Activated CD8-positive, alpha-beta T cell treated with anti-CD3 and anti-CD28 coated beads for 36 hours (primary cell): ENCODE data around the gene TAB3. TPM values are rescaled to one million over a fixed set of nuclear protein-coding genes. Genes with fewer than 3 reads are reported as not detected.

Experiments used
- ATAC-seq: fragments of 200-7000 bp; cut with Tn5 transposase; one replicate; pipeline ENCODE4 v1.10.0; 2021; ENCODE audit warnings: mild to moderate bottlenecking, moderate library complexity
- CTCF ChIA-PET: fragments of 350-600 bp; sonication (Branson Sonifier 250); formaldehyde crosslinking; loops from one replicate; lab custom pipeline; 2021; ENCODE audit warnings: antibody characterized with exemption; lab: Charles Lee
- POLR2A ChIA-PET: fragments of 350-600 bp; sonication (Branson Sonifier 250); formaldehyde crosslinking; loops from one replicate; lab custom pipeline; 2021; ENCODE audit warnings: antibody characterized with exemption; lab: Charles Lee
- DNase-seq: peaks from one replicate; pipeline ENCODE4 v3.0.0-alpha.2; 2020
- H3K27ac Mint-ChIP-seq: one replicate; pipeline ENCODE4 v1.8.0; 2021; ENCODE audit warnings: mild to moderate bottlenecking, mixed read lengths
- H3K27me3 Mint-ChIP-seq: one replicate; pipeline ENCODE4 v1.8.0; 2021; ENCODE audit warnings: mixed read lengths
- H3K36me3 Mint-ChIP-seq: one replicate; pipeline ENCODE4 v1.8.0; 2021; ENCODE audit warnings: low read depth, mixed read lengths
- H3K4me1 Mint-ChIP-seq: one replicate; pipeline ENCODE4 v1.8.0; 2021; ENCODE audit warnings: low read depth, mixed read lengths
- H3K4me3 Mint-ChIP-seq: one replicate; pipeline ENCODE4 v1.8.0; 2021; ENCODE audit warnings: mild to moderate bottlenecking, moderate library complexity, mixed read lengths
- H3K9me3 Mint-ChIP-seq: one replicate; pipeline ENCODE4 v1.8.0; 2021; ENCODE audit warnings: mixed read lengths
- CTCF ChIP-seq: fragments of 200-600 bp; IDR thresholded peaks from one replicate; pipeline ENCODE4 v1.8.0; 2022; ENCODE audit warnings: antibody characterized with exemption, mild to moderate bottlenecking
- intact Hi-C: fragments of 100-400 bp; cut with micrococcal nuclease; formaldehyde crosslinking; loops from one replicate; pipeline ENCODE4 v1.10.0; 2022
- total RNA-seq, 2 experiments: library from RNA; stranded (reverse); gene quantifications; one replicate each; pipeline ENCODE4 v1.2.3, GENCODE V29; 2021

Gene TAB3
- total RNA-seq, 2 experiments from 2014 or later = 15.5 to 16.5 TPM

- intact Hi-C loops = no loop called here
- Mint-ChIP-seq H3K9me3 (no peaks in the 10 kb centered on the region), H3K27ac (no peak overlapping the region), H3K36me3 (no peaks in the 10 kb centered on the region), H3K4me3 (no peak overlapping the region), H3K27me3 (no peaks in the 10 kb centered on the region), H3K4me1 (peaks cover 7% of the 10 kb centered on the region)
- no peak for TF ChIP-seq CTCF
- ATAC-seq (no peak), DNase-seq (no peak)
- ChIA-PET CTCF (no interaction called here), POLR2A (no interaction called here)
These were observed 17.7 kb upstream of the TAB3 start for GRCh38 chrX:30906726-30907125.

GRCh38 chrX:30905321-30905720, 16.3 kb upstream of the TAB3 start:
- no peak overlapping the region for H3K27ac Mint-ChIP-seq
- H3K27me3 Mint-ChIP-seq = no peaks in the 10 kb centered on the region
- H3K4me3 Mint-ChIP-seq = no peak overlapping the region
- H3K9me3 Mint-ChIP-seq = no peaks in the 10 kb centered on the region
- CTCF ChIA-PET = no interaction called here
- intact Hi-C loops = no loop called here
- no peaks in the 10 kb centered on the region for H3K36me3 Mint-ChIP-seq
- no peak for TF ChIP-seq CTCF
- DNase-seq (no peak), ATAC-seq (no peak)
- POLR2A ChIA-PET = no interaction called here
- peaks cover 3% of the 10 kb centered on the region for H3K4me1 Mint-ChIP-seq

- Mint-ChIP-seq H3K27ac (no peak overlapping the region), H3K36me3 (no peaks in the 10 kb centered on the region), H3K4me3 (no peak overlapping the region), H3K4me1 (peaks cover 4% of the 10 kb centered on the region), H3K9me3 (no peaks in the 10 kb centered on the region), H3K27me3 (no peaks in the 10 kb centered on the region)
- no peak for TF ChIP-seq CTCF
- intact Hi-C loops = no loop called here
- DNase-seq = no peak
- ATAC-seq = no peak
- CTCF ChIA-PET = no interaction called here
- POLR2A ChIA-PET = no interaction called here
These were observed 15.6 kb upstream of the TAB3 start for GRCh38 chrX:30904632-30905031.

- ChIA-PET POLR2A (no interaction called here), CTCF (no interaction called here)
- H3K4me1 Mint-ChIP-seq = peaks cover 4% of the 10 kb centered on the region
- intact Hi-C loops = no loop called here
- H3K4me3 Mint-ChIP-seq = no peak overlapping the region
- no peak for TF ChIP-seq CTCF
- no peak for ATAC-seq
- H3K27me3 Mint-ChIP-seq = no peaks in the 10 kb centered on the region
- no peaks in the 10 kb centered on the region for H3K9me3 Mint-ChIP-seq
- DNase-seq = no peak
- H3K36me3 Mint-ChIP-seq = no peaks in the 10 kb centered on the region
- H3K27ac Mint-ChIP-seq = no peak overlapping the region
These were observed 15.1 kb upstream of the TAB3 start for GRCh38 chrX:30904186-30904585.

- CTCF ChIA-PET = interaction anchor here (1.2 kb wide), 1 partner anchor 165 kb away, joined by 3 read pairs; no protein-coding TSS in a partner anchor
These were observed 11.2 kb upstream of the TAB3 start for GRCh38 chrX:30900227-30900626.

More at GRCh38 chrX:30900227-30900626, 11.2 kb upstream of the TAB3 start:
- ATAC-seq (peak; percentile 61), DNase-seq (no peak)
- no peak for TF ChIP-seq CTCF
- intact Hi-C loops = no loop called here
- no peaks in the 10 kb centered on the region for H3K36me3 Mint-ChIP-seq
- POLR2A ChIA-PET = no interaction called here
- H3K9me3 Mint-ChIP-seq = no peaks in the 10 kb centered on the region
- H3K27ac Mint-ChIP-seq = no peak overlapping the region
- peaks cover 3% of the 10 kb centered on the region for H3K27me3 Mint-ChIP-seq
- no peak overlapping the region for H3K4me3 Mint-ChIP-seq
- peaks cover 4% of the 10 kb centered on the region for H3K4me1 Mint-ChIP-seq
